HCT116 (cell line): Measurements from ENCODE around the gene ABRAXAS1.

Source experiments
- CEBPB ChIP-seq: IDR thresholded peaks from 2 replicates; pipeline ENCODE4 v1.6.1; 2012; ENCODE audit warnings: low read depth
- EZH2 ChIP-seq: fragments of 200-600 bp; sonication (generic); IDR thresholded peaks from 2 replicates; pipeline ENCODE4 v1.6.1; 2017; ENCODE audit warnings: antibody characterized with exemption, mixed run types
- EZH2phosphoT487 ChIP-seq: fragments of 200-600 bp; IDR thresholded peaks from 2 replicates; pipeline ENCODE4 v1.6.1; 2018; ENCODE audit warnings: antibody characterized with exemption, borderline replicate concordance
- JUND ChIP-seq: IDR thresholded peaks from 2 replicates; pipeline ENCODE4 v1.6.1; 2012
- MAX ChIP-seq: IDR thresholded peaks from 2 replicates; pipeline ENCODE4 v1.6.1; 2012
- POLR2A ChIP-seq: IDR thresholded peaks from 2 replicates; pipeline ENCODE4 v1.7.0; 2011; ENCODE audit warnings: borderline replicate concordance; ENCODE audit not compliant: insufficient read depth, insufficient read length; ENCODE audit errors: extremely low read depth
- POLR2AphosphoS5 ChIP-seq: IDR thresholded peaks from 2 replicates; pipeline ENCODE4 v1.6.1; 2011; ENCODE audit warnings: mild to moderate bottlenecking, low read depth, low read length, moderate library complexity
- SRF ChIP-seq: IDR thresholded peaks from 2 replicates; pipeline ENCODE4 v1.6.1; 2012; ENCODE audit warnings: low read depth
- YY1 ChIP-seq: IDR thresholded peaks from 2 replicates; pipeline ENCODE4 v1.6.1; 2011; ENCODE audit warnings: low read length, low read depth, moderate library complexity, mild to moderate bottlenecking; ENCODE audit not compliant: insufficient replicate concordance; ENCODE audit errors: extremely low read depth
- ZBTB33 ChIP-seq: IDR thresholded peaks from 2 replicates; pipeline ENCODE4 v1.6.1; 2011; ENCODE audit warnings: mild to moderate bottlenecking, low read length, moderate library complexity; ENCODE audit not compliant: insufficient replicate concordance; ENCODE audit errors: extremely low read depth
- ZFX ChIP-seq: fragments of 450-650 bp; IDR thresholded peaks from 2 replicates; pipeline ENCODE4 v1.6.1; 2017
- TF ChIP-seq, protein P1 (sequence below), 3 experiments: fragments of 200-600 bp in 1 of 3; sonication (generic) in 1 of 3; IDR thresholded peaks in 2 of 3; conservative IDR thresholded peaks in 1 of 3; 2 replicates each; pipeline ENCODE4 v1.5.1; 2012 to 2017; ENCODE audit warnings: low read depth in 2 of 3, low read length in 2 of 3, antibody characterized with exemption in 1 of 3, borderline replicate concordance in 1 of 3, control low read depth in 1 of 3, mild to moderate bottlenecking in 1 of 3, mixed read lengths in 1 of 3, mixed run types in 1 of 3, moderate library complexity in 1 of 3; ENCODE audit not compliant: insufficient read depth in 1 of 3
- TF ChIP-seq, protein P2 (sequence below): IDR thresholded peaks from 2 replicates; pipeline ENCODE4 v1.6.1; 2012

DNA sequence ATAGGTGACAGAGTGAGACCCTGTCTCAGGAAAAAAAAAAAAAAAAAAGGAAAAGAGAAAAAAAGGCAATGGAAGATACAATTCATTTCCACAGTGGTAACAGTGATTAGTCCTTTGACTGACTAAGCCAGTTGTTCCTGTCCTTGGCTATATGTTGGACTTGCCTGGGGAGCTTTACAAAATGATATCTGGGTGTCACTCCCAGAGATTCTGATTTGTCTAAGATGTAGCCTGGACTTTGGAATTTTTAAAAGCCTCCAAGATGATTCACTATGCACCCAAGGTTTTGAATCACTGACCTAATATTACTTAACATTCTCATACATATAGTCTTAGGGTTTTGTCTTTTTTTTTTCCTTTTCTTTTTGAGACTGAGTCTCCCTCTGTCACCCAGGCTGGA is 46.2 kb downstream of the ABRAXAS1 start:
- no peak for TF ChIP-seq CEBPB
- no peak for TF ChIP-seq YY1
- TF ChIP-seq EZH2phosphoT487, result no peak
- TF ChIP-seq, protein P1, sequence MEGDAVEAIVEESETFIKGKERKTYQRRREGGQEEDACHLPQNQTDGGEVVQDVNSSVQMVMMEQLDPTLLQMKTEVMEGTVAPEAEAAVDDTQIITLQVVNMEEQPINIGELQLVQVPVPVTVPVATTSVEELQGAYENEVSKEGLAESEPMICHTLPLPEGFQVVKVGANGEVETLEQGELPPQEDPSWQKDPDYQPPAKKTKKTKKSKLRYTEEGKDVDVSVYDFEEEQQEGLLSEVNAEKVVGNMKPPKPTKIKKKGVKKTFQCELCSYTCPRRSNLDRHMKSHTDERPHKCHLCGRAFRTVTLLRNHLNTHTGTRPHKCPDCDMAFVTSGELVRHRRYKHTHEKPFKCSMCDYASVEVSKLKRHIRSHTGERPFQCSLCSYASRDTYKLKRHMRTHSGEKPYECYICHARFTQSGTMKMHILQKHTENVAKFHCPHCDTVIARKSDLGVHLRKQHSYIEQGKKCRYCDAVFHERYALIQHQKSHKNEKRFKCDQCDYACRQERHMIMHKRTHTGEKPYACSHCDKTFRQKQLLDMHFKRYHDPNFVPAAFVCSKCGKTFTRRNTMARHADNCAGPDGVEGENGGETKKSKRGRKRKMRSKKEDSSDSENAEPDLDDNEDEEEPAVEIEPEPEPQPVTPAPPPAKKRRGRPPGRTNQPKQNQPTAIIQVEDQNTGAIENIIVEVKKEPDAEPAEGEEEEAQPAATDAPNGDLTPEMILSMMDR (IDR thresholded peaks at IDR 0.05 in 2 of 3, conservative IDR thresholded peaks at IDR 0.05 in 1 of 3; ENCODE audit: borderline replicate concordance in 1 of 3, insufficient read depth in 1 of 3, low read depth in 2 of 3, low read length in 2 of 3), result no peak
- TF ChIP-seq JUND, result no peak
- no peak for TF ChIP-seq MAX
- no peak for TF ChIP-seq ZBTB33
- TF ChIP-seq, protein P2, sequence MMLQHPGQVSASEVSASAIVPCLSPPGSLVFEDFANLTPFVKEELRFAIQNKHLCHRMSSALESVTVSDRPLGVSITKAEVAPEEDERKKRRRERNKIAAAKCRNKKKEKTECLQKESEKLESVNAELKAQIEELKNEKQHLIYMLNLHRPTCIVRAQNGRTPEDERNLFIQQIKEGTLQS, result no peak
- TF ChIP-seq POLR2A, result no peak
- no peak for TF ChIP-seq POLR2AphosphoS5
- TF ChIP-seq SRF, result no peak
- TF ChIP-seq EZH2, result no peak
- no peak for TF ChIP-seq ZFX
